HCT116 (cell line): Measurements from ENCODE around the gene TWF2.

ENCODE experiments used
- CEBPB ChIP-seq: IDR thresholded peaks from 2 replicates; pipeline ENCODE4 v1.6.1; 2012; ENCODE audit warnings: low read depth
- CTCF ChIP-seq, 3 experiments: fragments of 200-600 bp in 1 of 3; sonication (generic) in 1 of 3; IDR thresholded peaks in 2 of 3; conservative IDR thresholded peaks in 1 of 3; 2 replicates each; pipeline ENCODE4 v1.5.1; 2012 to 2017; ENCODE audit warnings: low read depth in 2 of 3, low read length in 2 of 3, antibody characterized with exemption in 1 of 3, borderline replicate concordance in 1 of 3, control low read depth in 1 of 3, mild to moderate bottlenecking in 1 of 3, mixed read lengths in 1 of 3, mixed run types in 1 of 3, moderate library complexity in 1 of 3; ENCODE audit not compliant: insufficient read depth in 1 of 3
- EGR1 ChIP-seq: IDR thresholded peaks from 2 replicates; pipeline ENCODE4 v1.6.1; 2012; ENCODE audit warnings: low read depth
- EZH2 ChIP-seq: fragments of 200-600 bp; sonication (generic); IDR thresholded peaks from 2 replicates; pipeline ENCODE4 v1.6.1; 2017; ENCODE audit warnings: antibody characterized with exemption, mixed run types
- JUND ChIP-seq: IDR thresholded peaks from 2 replicates; pipeline ENCODE4 v1.6.1; 2012
- POLR2A ChIP-seq: IDR thresholded peaks from 2 replicates; pipeline ENCODE4 v1.7.0; 2011; ENCODE audit warnings: borderline replicate concordance; ENCODE audit not compliant: insufficient read depth, insufficient read length; ENCODE audit errors: extremely low read depth
- YY1 ChIP-seq: IDR thresholded peaks from 2 replicates; pipeline ENCODE4 v1.6.1; 2011; ENCODE audit warnings: low read length, low read depth, moderate library complexity, mild to moderate bottlenecking; ENCODE audit not compliant: insufficient replicate concordance; ENCODE audit errors: extremely low read depth
- ZFX ChIP-seq: fragments of 450-650 bp; IDR thresholded peaks from 2 replicates; pipeline ENCODE4 v1.6.1; 2017

DNA sequence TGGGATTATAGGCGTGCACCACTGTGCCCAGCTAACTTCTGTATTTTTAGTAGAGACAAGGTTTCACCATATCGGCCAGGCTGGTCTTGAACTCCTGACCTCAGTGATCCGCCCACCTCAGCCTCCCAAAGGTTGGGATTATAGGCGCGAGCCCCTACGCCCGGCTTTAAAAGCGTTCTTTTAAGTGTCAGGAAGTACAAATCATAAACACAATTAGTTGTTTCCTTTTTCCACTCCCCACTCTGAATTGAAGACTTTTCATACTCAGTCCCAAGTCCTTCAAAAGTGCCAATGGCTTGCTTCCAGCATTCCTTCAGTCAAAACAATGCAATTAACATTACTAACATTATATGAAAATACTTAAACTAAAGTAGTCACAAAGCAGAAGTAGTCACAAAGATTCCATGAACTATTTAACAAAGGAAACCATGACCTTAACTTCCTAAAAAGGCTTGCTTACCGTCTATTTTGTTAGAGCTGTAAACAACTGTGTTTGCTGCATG lies 31.3 kb upstream of the TWF2 start:
- TF ChIP-seq CTCF (IDR thresholded peaks at IDR 0.05 in 2 of 3, conservative IDR thresholded peaks at IDR 0.05 in 1 of 3; ENCODE audit: borderline replicate concordance in 1 of 3, insufficient read depth in 1 of 3, low read depth in 2 of 3, low read length in 2 of 3): no peak
- TF ChIP-seq POLR2A: no peak
- TF ChIP-seq JUND: no peak
- no peak for TF ChIP-seq YY1
- no peak for TF ChIP-seq CEBPB
- no peak for TF ChIP-seq EZH2
- no peak for TF ChIP-seq EGR1
- no peak for TF ChIP-seq ZFX
